NCI-H1694 treated with DMSO at 0.1 percent for 48 hours (cell line): ENCODE results near the gene NPLOC4.
"Not testable (repeated sequence)": the region's sequence is repeated elsewhere in the genome, so short reads cannot be mapped to it uniquely, and the experiment has no call there.

Experiments
- DNase-seq: peaks from one replicate; lab custom pipeline; 2025; lab: John Stamatoyannopoulos, UW

The NPLOC4 gene

GRCh38 chr17:81534157-81535006 is 102.5 kb downstream of the NPLOC4 start:
- no peak for DNase-seq

- no peak for DNase-seq
These were observed 103.4 kb downstream of the NPLOC4 start for GRCh38 chr17:81533339-81534141.

- DNase-seq: no peak
These were observed 104.2 kb downstream of the NPLOC4 start for GRCh38 chr17:81532490-81533287.

GRCh38 chr17:81531998-81532404 is 104.9 kb downstream of the NPLOC4 start:
- DNase-seq: not testable (repeated sequence)

- not testable (repeated sequence) for DNase-seq
These were observed 105.9 kb downstream of the NPLOC4 start for GRCh38 chr17:81531013-81531412.

GRCh38 chr17:81529437-81529803 is 107.5 kb downstream of the NPLOC4 start:
- DNase-seq: no peak

- no peak for DNase-seq
These were observed 108.1 kb downstream of the NPLOC4 start for GRCh38 chr17:81528651-81529436.

GRCh38 chr17:81528384-81528650 is 108.6 kb downstream of the NPLOC4 start:
- DNase-seq: no peak

GRCh38 chr17:81527591-81528383 is 109.1 kb downstream of the NPLOC4 start, which contains the start of gene FSCN2:
FSCN2 (plus strand) TSS chr17:81528377; CDS start chr17:81528532, 155 bp downstream.
- DNase-seq: no peak

- no peak for DNase-seq
These were observed 110.0 kb downstream of the NPLOC4 start for GRCh38 chr17:81526662-81527571.

- DNase-seq: no peak
These were observed 112.1 kb downstream of the NPLOC4 start for GRCh38 chr17:81524865-81525159.

- DNase-seq: no peak
These were observed 112.7 kb downstream of the NPLOC4 start for GRCh38 chr17:81524039-81524864.

- DNase-seq: peak; percentile 26
These were observed 113.4 kb downstream of the NPLOC4 start for GRCh38 chr17:81523402-81524038.

GRCh38 chr17:81522491-81523401 is 114.2 kb downstream of the NPLOC4 start:
- peak; percentile 55 for DNase-seq

- no peak for DNase-seq
These were observed 116.7 kb downstream of the NPLOC4 start for GRCh38 chr17:81520021-81520901.

- no peak for DNase-seq
These were observed 117.5 kb downstream of the NPLOC4 start for GRCh38 chr17:81519284-81520020.
